Naive thymus-derived CD8-positive, alpha-beta T cell (primary cell): ENCODE data around the gene RASD1. TPM values are rescaled to one million over a fixed set of nuclear protein-coding genes. Genes with fewer than 3 reads are reported as not detected.

Experiments used
- ATAC-seq, 2 donors: fragments of 150-1000 bp; cut with Tn5 transposase in 1 of 2; sonication (Bioruptor Pico), chemical (Tn5 transposase) in 1 of 2; 1 replicate in 1 of 2; 2 replicates in 1 of 2; pipeline ENCODE4 v1.10.0; 2021; ENCODE audit warnings: mild to moderate bottlenecking in 2 of 2, moderate library complexity in 2 of 2
- POLR2A ChIA-PET: fragments of 350-600 bp; sonication (Branson Sonifier 250); formaldehyde crosslinking; loops from one replicate; lab custom pipeline; 2021; ENCODE audit warnings: antibody characterized with exemption; lab: Charles Lee
- DNase-seq, 10 donors: peaks; one replicate each; pipeline versions ENCODE4 v3.0.0 to v3.0.0-alpha.2; 2020 to 2022
- H3K27ac Mint-ChIP-seq, 10 donors: one replicate each; pipeline ENCODE4 v1.8.0; 2020 to 2022; ENCODE audit warnings: mild to moderate bottlenecking in 10 of 10, mixed read lengths in 10 of 10, moderate library complexity in 4 of 10, inconsistent platforms in 1 of 10
- H3K27me3 Mint-ChIP-seq, 5 donors: one replicate each; pipeline ENCODE4 v1.8.0; 2021 to 2022; ENCODE audit warnings: mixed read lengths in 5 of 5
- H3K36me3 Mint-ChIP-seq, 3 donors: one replicate each; pipeline ENCODE4 v1.8.0; 2020 to 2022; ENCODE audit warnings: mixed read lengths in 3 of 3, mild to moderate bottlenecking in 2 of 3, inconsistent platforms in 1 of 3
- H3K4me1 Mint-ChIP-seq, 4 donors: one replicate each; pipeline ENCODE4 v1.8.0; 2021 to 2022; ENCODE audit warnings: mixed read lengths in 4 of 4
- H3K4me3 Mint-ChIP-seq, 10 donors: one replicate each; pipeline ENCODE4 v1.8.0; 2020 to 2022; ENCODE audit warnings: mild to moderate bottlenecking in 10 of 10, mixed read lengths in 10 of 10, moderate library complexity in 6 of 10, inconsistent platforms in 1 of 10
- H3K9me3 Mint-ChIP-seq, 9 donors: one replicate each; pipeline ENCODE4 v1.8.0; 2020 to 2022; ENCODE audit warnings: mixed read lengths in 9 of 9, mild to moderate bottlenecking in 3 of 9, inconsistent platforms in 1 of 9, moderate library complexity in 1 of 9
- polyA plus RNA-seq, 3 donors: library from polyadenylated mRNA; unstranded; fragments of 300-500 nt; fragmentation: Illumina TruSeq; gene quantifications; one replicate each; pipeline ENCODE4 v1.2.3, GENCODE V29; 2021
- total RNA-seq, 8 experiments: library from RNA in 2 of 8; stranded (reverse) in 2 of 8; gene quantifications; one replicate each; pipeline ENCODE4 v1.2.3 and lab custom pipeline; 2021 to 2026

RASD1 gene
- total and polyA plus RNA-seq, 5 experiments from 2014 or later: 0.23 to 4.2 (median 0.54) TPM

GRCh38 chr17:17454276-17454675 is 41.9 kb downstream of the RASD1 start:
- POLR2A ChIA-PET: no interaction called here
- ATAC-seq (no peak), DNase-seq (no peak)
- Mint-ChIP-seq H3K36me3 (no peaks in the 10 kb centered on the region), H3K4me1 (peaks cover 0 to 3% (median 0%) of the 10 kb centered on the region in 4 donors), H3K9me3 (no peaks in the 10 kb centered on the region), H3K27me3 (peaks cover 0 to 1% (median 0%) of the 10 kb centered on the region in 5 donors), H3K4me3 (no peak overlapping the region), H3K27ac (no peak overlapping the region)

GRCh38 chr17:17453088-17453487 is 43.1 kb downstream of the RASD1 start:
- no peaks in the 10 kb centered on the region for H3K36me3 Mint-ChIP-seq
- H3K9me3 Mint-ChIP-seq: peaks cover 0 to under 1% (median 0%) of the 10 kb centered on the region in 9 donors
- POLR2A ChIA-PET: no interaction called here
- H3K27ac Mint-ChIP-seq: no peak overlapping the region
- ATAC-seq (no peak), DNase-seq (no peak)
- peaks cover 0 to 3% (median 0%) of the 10 kb centered on the region in 4 donors for H3K4me1 Mint-ChIP-seq
- no peak overlapping the region for H3K4me3 Mint-ChIP-seq
- peaks cover 0 to 1% (median 0%) of the 10 kb centered on the region in 5 donors for H3K27me3 Mint-ChIP-seq

GRCh38 chr17:17448723-17449122 is 47.5 kb downstream of the RASD1 start:
- no peak for DNase-seq
- peaks cover 0 to 5% (median 1%) of the 10 kb centered on the region in 4 donors for H3K4me1 Mint-ChIP-seq
- H3K27ac Mint-ChIP-seq: no peak overlapping the region
- ATAC-seq: no peak
- H3K9me3 Mint-ChIP-seq: peaks cover 0 to 10% (median 0%) of the 10 kb centered on the region in 9 donors
- H3K27me3 Mint-ChIP-seq: peaks cover 0 to 2% (median 0%) of the 10 kb centered on the region in 5 donors
- no peak overlapping the region for H3K4me3 Mint-ChIP-seq
- POLR2A ChIA-PET: interaction anchor here (0.6 to 0.9 kb wide), 2 partner anchors 18 to 77 kb away, joined by 3 read pairs; no protein-coding TSS in a partner anchor
- peaks cover 0 to 5% (median 0%) of the 10 kb centered on the region in 3 donors for H3K36me3 Mint-ChIP-seq

- H3K27me3 Mint-ChIP-seq: peaks cover 0 to 2% (median 0%) of the 10 kb centered on the region in 5 donors
- H3K9me3 Mint-ChIP-seq: peaks cover 0 to 10% (median 0%) of the 10 kb centered on the region in 9 donors
- no peak for DNase-seq
- peaks cover 0 to 5% (median 1%) of the 10 kb centered on the region in 4 donors for H3K4me1 Mint-ChIP-seq
- peak overlapping the region in 1 of 10 donors; percentile 50 for H3K27ac Mint-ChIP-seq
- H3K36me3 Mint-ChIP-seq: peaks cover 0 to 5% (median 0%) of the 10 kb centered on the region in 3 donors
- POLR2A ChIA-PET: interaction anchor here (0.6 kb wide), 1 partner anchor 78 kb away, joined by 3 read pairs; no protein-coding TSS in a partner anchor
- ATAC-seq: no peak
- no peak overlapping the region for H3K4me3 Mint-ChIP-seq
Measured at GRCh38 chr17:17448076-17448475, 48.1 kb downstream of the RASD1 start.

GRCh38 chr17:17447264-17447663 is 48.9 kb downstream of the RASD1 start:
- POLR2A ChIA-PET: no interaction called here
- peaks cover 0 to 2% (median 0%) of the 10 kb centered on the region in 5 donors for H3K27me3 Mint-ChIP-seq
- H3K36me3 Mint-ChIP-seq: peaks cover 0 to 5% (median 0%) of the 10 kb centered on the region in 3 donors
- ATAC-seq: no peak
- H3K4me1 Mint-ChIP-seq: peaks cover 0 to 5% (median 1%) of the 10 kb centered on the region in 4 donors
- H3K27ac Mint-ChIP-seq: peak overlapping the region in 1 of 10 donors; percentile 12
- H3K4me3 Mint-ChIP-seq: no peak overlapping the region
- DNase-seq: no peak
- peaks cover 0 to 10% (median 0%) of the 10 kb centered on the region in 9 donors for H3K9me3 Mint-ChIP-seq

GRCh38 chr17:17446666-17447155 is 49.5 kb downstream of the RASD1 start:
- Mint-ChIP-seq H3K9me3 (peaks cover 0 to 10% (median 0%) of the 10 kb centered on the region in 9 donors), H3K4me1 (peaks cover 0 to 5% (median 1%) of the 10 kb centered on the region in 4 donors), H3K4me3 (no peak overlapping the region), H3K36me3 (peaks cover 0 to 5% (median 0%) of the 10 kb centered on the region in 3 donors), H3K27me3 (peaks cover 0 to 2% (median 0%) of the 10 kb centered on the region in 5 donors), H3K27ac (peak overlapping the region in 1 of 10 donors; percentile 47)
- ATAC-seq (no peak), DNase-seq (no peak)
- POLR2A ChIA-PET: no interaction called here

- no peak for ATAC-seq
- Mint-ChIP-seq H3K36me3 (peaks cover 0 to 5% (median 0%) of the 10 kb centered on the region in 3 donors), H3K9me3 (peaks cover 0 to 10% (median 0%) of the 10 kb centered on the region in 9 donors), H3K4me1 (peaks cover 0 to 5% (median 1%) of the 10 kb centered on the region in 4 donors), H3K27me3 (peaks cover 0 to 2% (median 0%) of the 10 kb centered on the region in 5 donors), H3K27ac (peak overlapping the region in 1 of 10 donors; percentile 52), H3K4me3 (no peak overlapping the region)
- POLR2A ChIA-PET: interaction anchor here (0.5 kb wide), 1 partner anchor 36 kb away, joined by 4 read pairs; no protein-coding TSS in a partner anchor
- no peak for DNase-seq
Measured at GRCh38 chr17:17445925-17446665, 50.1 kb downstream of the RASD1 start.

GRCh38 chr17:17445296-17445924 is 50.8 kb downstream of the RASD1 start:
- POLR2A ChIA-PET: interaction anchor here (0.5 kb wide), 1 partner anchor 35 kb away, joined by 4 read pairs; no protein-coding TSS in a partner anchor
- H3K27me3 Mint-ChIP-seq: peaks cover 0 to 2% (median 0%) of the 10 kb centered on the region in 5 donors
- no peak overlapping the region for H3K27ac Mint-ChIP-seq
- DNase-seq (no peak), ATAC-seq (no peak)
- peaks cover 0 to 3% (median 1%) of the 10 kb centered on the region in 4 donors for H3K4me1 Mint-ChIP-seq
- peaks cover 0 to 10% (median 0%) of the 10 kb centered on the region in 9 donors for H3K9me3 Mint-ChIP-seq
- H3K4me3 Mint-ChIP-seq: no peak overlapping the region
- H3K36me3 Mint-ChIP-seq: peaks cover 0 to 5% (median 0%) of the 10 kb centered on the region in 3 donors

Other genes starting within 250 kb of the RASD1 start
- gene COPS3, start 215.1 kb downstream of the RASD1 start, total RNA-seq: 10 to 100 TPM; 46.5 to 47.7 TPM
- 10 to 100 TPM; 76.6 to 98.0 (median 81.2) TPM for gene COPS3, start 215.1 kb downstream of the RASD1 start, polyA plus RNA-seq
- 1 to 10 TPM; 1.8 to 2.9 TPM for gene NT5M, start 193.0 kb downstream of the RASD1 start, total RNA-seq
- 1 to 10 TPM; 1.5 to 5.5 (median 1.9) TPM for gene NT5M, start 193.0 kb downstream of the RASD1 start, polyA plus RNA-seq
- gene MED9, start 19.4 kb downstream of the RASD1 start, total RNA-seq: 10 to 100 TPM; 19.2 to 20.4 TPM
- 10 to 100 TPM; 11.9 to 17.4 (median 13.7) TPM for gene MED9, start 19.4 kb downstream of the RASD1 start, polyA plus RNA-seq
- gene PEMT, start 95.3 kb upstream of the RASD1 start, total RNA-seq: 10 to 100 TPM; 15.2 to 17.0 TPM
- 10 to 100 TPM; 27.5 to 31.3 (median 28.1) TPM for gene PEMT, start 95.3 kb upstream of the RASD1 start, polyA plus RNA-seq
- gene RAI1, start 185.1 kb upstream of the RASD1 start, total RNA-seq: 10 to 100 TPM; 33.8 to 35.2 TPM
- 1 to 10 TPM; 1.5 to 4.0 (median 2.3) TPM for gene RAI1, start 185.1 kb upstream of the RASD1 start, polyA plus RNA-seq